Measurements from ENCODE around the gene FAM149A.

- no peak for TF ChIP-seq POLR2A (IDR thresholded peaks at IDR 0.05)
- no peak for TF ChIP-seq CTCF (IDR thresholded peaks at IDR 0.05 in 8 of 11, conservative IDR thresholded peaks at IDR 0.05 in 3 of 11)
Measured at GRCh38 chr4:186108391-186108790, 3.9 kb downstream of the FAM149A start.

Data from spleen (tissue), 7 donors.